Ascending aorta (tissue), 2 donors: Measurements from ENCODE around the gene NFE2L3. TPM values are rescaled to one million over a fixed set of nuclear protein-coding genes. Genes with fewer than 3 reads are reported as not detected.
A peak's percentile ranks its signal among the peaks of the same experiment; 100 is the strongest.

Source experiments
- DNase-seq, 2 donors: peaks; one replicate each; pipeline ENCODE4 v3.0.0-alpha.2; 2019; ENCODE audit warnings: low spot score in 2 of 2
- H3K27ac ChIP-seq, 2 donors: fragments of 200-600 bp; sonication (generic); one replicate each; pipeline ENCODE4 v1.5.1; 2016 to 2017; ENCODE audit warnings: mild to moderate bottlenecking in 1 of 2
- H3K27me3 ChIP-seq: fragments of 200-600 bp; sonication (generic); one replicate; pipeline ENCODE4 v1.5.1; 2017
- H3K36me3 ChIP-seq, 2 donors: fragments of 200-600 bp; sonication (generic); one replicate each; pipeline ENCODE4 v1.5.1; 2016
- H3K4me1 ChIP-seq, 2 donors: fragments of 200-600 bp; sonication (generic); one replicate each; pipeline ENCODE4 v1.5.1; 2016 to 2017; ENCODE audit warnings: mild to moderate bottlenecking in 1 of 2
- H3K4me3 ChIP-seq, 2 donors: fragments of 200-600 bp; sonication (generic); one replicate each; pipeline ENCODE4 v1.5.1; 2016 to 2017; ENCODE audit warnings: mild to moderate bottlenecking in 1 of 2
- H3K9me3 ChIP-seq, 2 donors: fragments of 200-600 bp; sonication (generic); one replicate each; pipeline ENCODE4 v1.5.1; 2016
- intact Hi-C: fragments of 100-400 bp; cut with DNase I; formaldehyde crosslinking; loops from one replicate; pipeline ENCODE4 v1.15.1; 2023
- total RNA-seq: library from RNA; depleted of rRNA; stranded (reverse); fragments of >200 nt; gene quantifications from one replicate; pipeline ENCODE4 v1.1.0, GENCODE V29; 2016
- TF ChIP-seq, protein P1 (sequence below), 3 experiments: fragments of 200-600 bp in 2 of 3; fragments of 450-650 bp in 1 of 3; sonication (generic) in 2 of 3; IDR thresholded peaks; one replicate each; pipeline ENCODE4 v1.5.1; 2016 to 2019; ENCODE audit warnings: antibody characterized with exemption in 3 of 3, mild to moderate bottlenecking in 1 of 3, moderate library complexity in 1 of 3

Gene NFE2L3
- total RNA-seq, 1 donor from 2014 or later, result 10.0 TPM

DNA sequence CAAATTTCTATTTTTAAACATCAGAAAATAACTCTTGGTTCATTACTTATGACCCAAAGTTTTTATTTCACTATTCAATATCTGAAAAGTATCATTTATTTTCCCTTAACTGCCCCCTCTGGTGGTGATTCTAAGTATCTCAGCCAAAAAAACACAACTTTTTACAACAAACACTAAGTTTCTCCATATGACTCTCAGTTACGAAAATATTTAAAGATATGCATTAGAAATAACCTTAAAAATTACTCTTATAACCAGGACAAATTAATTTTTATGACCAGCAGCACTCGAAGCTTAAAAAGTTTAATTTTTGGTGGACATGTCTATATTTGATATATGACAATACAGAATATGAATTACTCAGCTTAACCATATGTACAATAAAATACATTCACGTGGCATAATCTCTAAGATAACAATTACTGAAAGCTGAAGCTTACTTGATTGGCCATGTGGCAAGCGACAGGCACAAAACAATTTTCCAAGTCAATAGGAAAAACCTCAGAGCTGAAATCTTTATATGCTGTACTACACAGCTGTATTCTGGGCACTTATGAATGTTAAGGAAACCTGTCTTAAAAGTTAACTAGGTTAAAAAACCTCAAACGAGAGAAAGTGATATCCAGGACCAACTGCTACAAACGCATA is 46.3 kb downstream of the NFE2L3 start:
- H3K27ac ChIP-seq, result peak overlapping the region; percentile 99 to 100
- intact Hi-C loops, result no loop called here
- H3K4me1 ChIP-seq, result peaks cover 3 to 47% of the 10 kb centered on the region in 2 donors

DNA sequence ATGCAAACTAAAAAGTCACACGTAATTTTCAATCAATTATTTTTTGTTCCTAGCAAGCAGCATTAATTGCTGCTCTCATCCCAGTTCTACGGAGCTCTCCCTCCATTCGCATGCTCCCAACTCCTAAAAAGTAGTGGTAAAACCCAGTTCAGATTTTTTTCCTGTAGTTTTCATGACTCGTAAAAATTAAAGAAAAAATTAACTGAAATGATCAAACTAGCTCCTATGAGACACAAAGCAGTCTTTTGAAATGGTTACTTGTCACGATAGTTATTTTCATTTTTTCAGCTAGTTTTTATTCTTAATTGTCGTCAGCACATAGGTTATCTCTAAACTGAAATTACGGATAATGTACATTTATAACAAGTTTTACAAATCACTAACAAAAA is 46.8 kb downstream of the NFE2L3 start:
- H3K27ac ChIP-seq, result peak overlapping the region; percentile 99 to 100
- intact Hi-C loops, result no loop called here
- H3K9me3 ChIP-seq, result no peaks in the 10 kb centered on the region
- H3K27me3 ChIP-seq, result no peaks in the 10 kb centered on the region
- peak overlapping the region; percentile 84 to 95 for H3K4me3 ChIP-seq
- DNase-seq, result no peak
- H3K4me1 ChIP-seq, result peaks cover 3 to 45% of the 10 kb centered on the region in 2 donors
- peaks cover 32 to 48% of the 10 kb centered on the region in 2 donors for H3K36me3 ChIP-seq
- TF ChIP-seq, protein P1, sequence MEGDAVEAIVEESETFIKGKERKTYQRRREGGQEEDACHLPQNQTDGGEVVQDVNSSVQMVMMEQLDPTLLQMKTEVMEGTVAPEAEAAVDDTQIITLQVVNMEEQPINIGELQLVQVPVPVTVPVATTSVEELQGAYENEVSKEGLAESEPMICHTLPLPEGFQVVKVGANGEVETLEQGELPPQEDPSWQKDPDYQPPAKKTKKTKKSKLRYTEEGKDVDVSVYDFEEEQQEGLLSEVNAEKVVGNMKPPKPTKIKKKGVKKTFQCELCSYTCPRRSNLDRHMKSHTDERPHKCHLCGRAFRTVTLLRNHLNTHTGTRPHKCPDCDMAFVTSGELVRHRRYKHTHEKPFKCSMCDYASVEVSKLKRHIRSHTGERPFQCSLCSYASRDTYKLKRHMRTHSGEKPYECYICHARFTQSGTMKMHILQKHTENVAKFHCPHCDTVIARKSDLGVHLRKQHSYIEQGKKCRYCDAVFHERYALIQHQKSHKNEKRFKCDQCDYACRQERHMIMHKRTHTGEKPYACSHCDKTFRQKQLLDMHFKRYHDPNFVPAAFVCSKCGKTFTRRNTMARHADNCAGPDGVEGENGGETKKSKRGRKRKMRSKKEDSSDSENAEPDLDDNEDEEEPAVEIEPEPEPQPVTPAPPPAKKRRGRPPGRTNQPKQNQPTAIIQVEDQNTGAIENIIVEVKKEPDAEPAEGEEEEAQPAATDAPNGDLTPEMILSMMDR (IDR thresholded peaks at IDR 0.05), result no peak

More for the DNA sequence above, 46.3 kb downstream of the NFE2L3 start:
- TF ChIP-seq, protein P1 (IDR thresholded peaks at IDR 0.05), result peak; percentile 57 to 70 (median 68)
- no peak for DNase-seq
- H3K27me3 ChIP-seq, result no peaks in the 10 kb centered on the region
- peaks cover 37 to 53% of the 10 kb centered on the region in 2 donors for H3K36me3 ChIP-seq
- no peaks in the 10 kb centered on the region for H3K9me3 ChIP-seq
- peak overlapping the region; percentile 84 to 95 for H3K4me3 ChIP-seq

DNA sequence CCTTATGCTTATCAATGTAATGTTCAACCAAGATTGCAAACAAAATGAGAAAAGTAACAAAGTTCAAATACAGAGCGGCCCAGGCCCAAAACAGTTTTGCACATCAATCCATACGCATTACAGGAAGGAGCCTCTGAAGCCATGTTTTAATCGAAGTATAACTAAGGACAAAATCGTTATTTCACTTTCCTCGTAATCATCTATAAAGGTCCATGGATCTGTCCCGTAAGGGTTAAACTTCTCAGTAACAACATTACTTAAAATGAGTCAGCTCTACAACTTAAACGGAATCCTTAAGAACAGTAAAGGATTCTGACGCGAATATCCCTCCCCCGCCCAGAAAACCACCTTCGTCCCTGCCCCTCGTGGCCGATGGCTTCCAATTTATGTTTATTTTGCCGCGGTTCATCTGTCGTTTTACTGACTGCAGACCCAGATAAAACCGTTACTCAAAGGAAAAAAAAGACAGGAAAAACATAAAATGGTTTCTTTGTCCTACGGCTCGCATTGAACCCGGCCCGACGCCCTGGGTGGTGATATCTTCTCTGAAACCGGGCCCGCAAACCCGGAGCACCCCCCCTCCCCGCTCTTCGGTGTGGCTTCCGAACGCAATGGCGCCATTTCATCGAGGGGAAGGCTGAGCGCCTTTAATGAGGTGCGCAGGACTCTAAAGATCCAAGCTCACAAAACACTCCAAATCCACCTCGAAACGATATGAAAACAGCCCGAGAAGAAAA is 47.5 kb downstream of the NFE2L3 start:
- Histone ChIP-seq H3K36me3 (peaks cover 25 to 41% of the 10 kb centered on the region in 2 donors), H3K27ac (peak overlapping the region; percentile 99 to 100), H3K4me1 (peaks cover 3 to 48% of the 10 kb centered on the region in 2 donors), H3K4me3 (peak overlapping the region; percentile 84 to 95), H3K9me3 (no peaks in the 10 kb centered on the region), H3K27me3 (no peaks in the 10 kb centered on the region)
- TF ChIP-seq, protein P1 (IDR thresholded peaks at IDR 0.05), result no peak
- intact Hi-C loops, result loop anchor here (2.0 to 10.0 kb wide), 8 partner anchors 305 to 1215 kb away; partner anchors contain the start of genes CYCS, HOXA5, OSBPL3 and SKAP2
- DNase-seq, result peak in 1 of 2 donors; percentile 81

DNA sequence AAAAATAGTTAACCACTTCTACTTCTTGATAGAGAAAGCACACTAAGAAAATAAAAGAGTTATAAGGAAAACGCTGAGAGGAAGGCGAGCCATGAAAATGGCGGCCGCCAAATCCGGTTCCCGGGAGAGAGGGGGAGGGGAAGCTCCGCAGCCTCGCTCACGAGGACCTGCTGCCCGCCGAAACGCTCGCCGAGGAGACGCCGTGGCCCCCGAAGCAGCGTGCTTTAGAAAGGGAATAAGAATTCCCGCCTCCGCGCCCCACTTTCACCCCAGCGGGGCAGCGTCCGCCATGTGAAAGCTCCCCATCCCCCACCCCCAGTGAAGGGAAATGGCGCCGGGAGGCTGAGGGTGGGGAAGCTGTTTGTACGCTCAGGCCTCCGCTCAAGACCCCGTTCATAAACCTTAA is 48.0 kb downstream of the NFE2L3 start:
- Histone ChIP-seq H3K9me3 (no peaks in the 10 kb centered on the region), H3K4me3 (peak overlapping the region; percentile 84 to 95), H3K27me3 (no peaks in the 10 kb centered on the region), H3K4me1 (peaks cover 3 to 47% of the 10 kb centered on the region in 2 donors), H3K27ac (peak overlapping the region; percentile 99 to 100), H3K36me3 (peaks cover 20 to 35% of the 10 kb centered on the region in 2 donors)
- peak in 1 of 2 donors; percentile 83 for DNase-seq
- TF ChIP-seq, protein P1 (IDR thresholded peaks at IDR 0.05), result no peak
- intact Hi-C loops, result loop anchor here (2.0 to 10.0 kb wide), 8 partner anchors 305 to 1215 kb away; partner anchors contain the start of genes CYCS, HOXA5, OSBPL3 and SKAP2

DNA sequence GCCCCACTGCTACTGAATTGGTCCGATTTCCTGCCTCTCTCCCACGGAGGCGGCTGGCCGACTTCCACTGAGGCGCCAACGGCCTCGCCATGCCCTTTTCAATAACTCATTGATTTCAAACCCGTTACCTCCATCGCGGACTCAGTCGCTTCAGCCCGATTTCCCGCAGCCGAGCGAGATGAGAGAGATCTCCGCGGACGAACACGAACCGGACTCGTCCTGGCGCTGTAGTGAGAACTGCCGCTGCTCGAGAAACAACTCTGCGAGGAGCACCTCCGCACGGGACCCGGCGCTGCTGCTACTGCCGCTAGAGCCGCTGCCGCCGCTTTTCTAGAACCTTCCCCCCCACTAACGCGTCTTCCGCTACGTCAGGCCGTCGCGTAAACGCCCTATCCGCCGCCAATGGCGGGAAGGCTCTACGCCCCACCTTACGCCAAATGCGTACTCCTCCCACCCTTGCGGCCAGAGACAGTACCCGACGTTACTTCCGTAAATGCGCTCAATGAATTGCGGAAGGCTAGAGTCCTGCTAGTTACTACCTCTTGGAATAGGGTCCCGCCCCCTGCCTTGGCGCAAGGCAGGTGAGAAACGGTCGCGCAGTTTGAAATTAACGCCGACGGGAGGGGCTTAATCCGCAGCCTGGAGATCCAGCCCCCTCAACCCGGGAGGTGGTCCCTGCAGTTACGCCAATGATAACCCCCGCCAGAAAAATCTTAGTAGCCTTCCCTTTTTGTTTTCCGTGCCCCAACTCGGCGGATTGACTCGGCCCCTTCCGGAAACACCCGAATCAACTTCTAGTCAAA is 48.6 kb downstream of the NFE2L3 start, which contains the start of gene HNRNPA2B1:
Gene HNRNPA2B1 (minus strand): TSS at position 303 of the 803 bp plus-strand sequence. CDS start 169 bp downstream, at position 134.
- Histone ChIP-seq H3K27ac (peak within 1 kb of the TSS; percentile 99 to 100), H3K36me3 (peaks cover 14 to 29% of the 10 kb centered on the region in 2 donors), H3K9me3 (no peaks in the 10 kb centered on the region), H3K4me1 (peaks cover 0 to 43% of the 10 kb centered on the region in 2 donors), H3K4me3 (peak within 1 kb of the TSS; percentile 84 to 95), H3K27me3 (no peaks in the 10 kb centered on the region)
- TF ChIP-seq, protein P1 (IDR thresholded peaks at IDR 0.05), result no peak
- intact Hi-C loops, result loop anchor here (2.0 to 10.0 kb wide), 8 partner anchors 306 to 1216 kb away; partner anchors contain the start of genes CYCS, HOXA5, OSBPL3 and SKAP2
- peak; percentile 93 to 99 for DNase-seq
